GM12875 (cell line): ENCODE data around the gene EMILIN2.

Source experiments
- H3K4me3 ChIP-seq: one replicate; pipeline ENCODE4 v1.5.1; 2011; ENCODE audit warnings: low read depth, low read length, control low read depth
- CTCF ChIP-seq: IDR thresholded peaks from 2 replicates; pipeline ENCODE4 v1.5.1; 2011; ENCODE audit warnings: low read depth, mild to moderate bottlenecking, control low read depth, inconsistent platforms, low read length, moderate library complexity, borderline replicate concordance; ENCODE audit not compliant: insufficient read depth

The EMILIN2 gene

GRCh38 chr18:2961821-2962220 lies 115.0 kb downstream of the EMILIN2 start:
- TF ChIP-seq CTCF = no peak
- H3K4me3 ChIP-seq = no peak overlapping the region

GRCh38 chr18:2963048-2963447 lies 116.2 kb downstream of the EMILIN2 start:
- no peak overlapping the region for H3K4me3 ChIP-seq
- no peak for TF ChIP-seq CTCF

GRCh38 chr18:2964361-2965010 lies 117.7 kb downstream of the EMILIN2 start:
- no peak overlapping the region for H3K4me3 ChIP-seq
- no peak for TF ChIP-seq CTCF
